Retinal pigment epithelial cell (primary cell): ENCODE results near the gene CARD18.
"Not testable (repeated sequence)": the region's sequence is repeated elsewhere in the genome, so short reads cannot be mapped to it uniquely, and the experiment has no call there.

Experiments used
- DNase-seq: peaks from one replicate; pipeline ENCODE4 v3.0.0-alpha.2; 2010; ENCODE audit warnings: low read depth
- H3K4me3 ChIP-seq: 2 replicates; pipeline ENCODE4 v1.5.1; 2011; ENCODE audit warnings: mild to moderate bottlenecking, low read length, control low read depth, moderate library complexity
- TF ChIP-seq, protein P1 (sequence below): conservative IDR thresholded peaks from 2 replicates; pipeline ENCODE4 v1.5.1; 2011; ENCODE audit warnings: low read depth, low read length, control low read depth, inconsistent platforms

Gene CARD18

DNA sequence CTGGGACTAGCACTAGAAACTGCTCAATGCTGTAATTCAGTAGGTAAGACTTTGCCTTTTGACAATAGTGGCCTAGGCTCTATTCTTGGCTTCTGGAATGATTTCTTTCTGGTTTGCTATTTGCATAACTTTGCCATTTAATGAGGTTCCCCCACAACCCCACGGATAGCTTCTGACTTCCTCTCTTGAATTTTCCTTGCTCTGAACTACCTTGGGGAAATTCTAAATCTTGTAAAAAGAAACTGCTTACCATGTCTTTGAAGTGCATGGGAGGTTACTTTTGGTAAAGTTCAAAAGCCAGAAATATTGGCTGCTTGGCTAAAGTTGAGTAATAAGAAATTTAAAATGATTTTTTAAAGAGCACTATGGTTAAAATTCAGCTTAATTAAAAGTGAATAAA, 35.3 kb downstream of the CARD18 start:
- TF ChIP-seq, protein P1, sequence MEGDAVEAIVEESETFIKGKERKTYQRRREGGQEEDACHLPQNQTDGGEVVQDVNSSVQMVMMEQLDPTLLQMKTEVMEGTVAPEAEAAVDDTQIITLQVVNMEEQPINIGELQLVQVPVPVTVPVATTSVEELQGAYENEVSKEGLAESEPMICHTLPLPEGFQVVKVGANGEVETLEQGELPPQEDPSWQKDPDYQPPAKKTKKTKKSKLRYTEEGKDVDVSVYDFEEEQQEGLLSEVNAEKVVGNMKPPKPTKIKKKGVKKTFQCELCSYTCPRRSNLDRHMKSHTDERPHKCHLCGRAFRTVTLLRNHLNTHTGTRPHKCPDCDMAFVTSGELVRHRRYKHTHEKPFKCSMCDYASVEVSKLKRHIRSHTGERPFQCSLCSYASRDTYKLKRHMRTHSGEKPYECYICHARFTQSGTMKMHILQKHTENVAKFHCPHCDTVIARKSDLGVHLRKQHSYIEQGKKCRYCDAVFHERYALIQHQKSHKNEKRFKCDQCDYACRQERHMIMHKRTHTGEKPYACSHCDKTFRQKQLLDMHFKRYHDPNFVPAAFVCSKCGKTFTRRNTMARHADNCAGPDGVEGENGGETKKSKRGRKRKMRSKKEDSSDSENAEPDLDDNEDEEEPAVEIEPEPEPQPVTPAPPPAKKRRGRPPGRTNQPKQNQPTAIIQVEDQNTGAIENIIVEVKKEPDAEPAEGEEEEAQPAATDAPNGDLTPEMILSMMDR = no peak
- H3K4me3 ChIP-seq = no peak overlapping the region
- DNase-seq = no peak

DNA sequence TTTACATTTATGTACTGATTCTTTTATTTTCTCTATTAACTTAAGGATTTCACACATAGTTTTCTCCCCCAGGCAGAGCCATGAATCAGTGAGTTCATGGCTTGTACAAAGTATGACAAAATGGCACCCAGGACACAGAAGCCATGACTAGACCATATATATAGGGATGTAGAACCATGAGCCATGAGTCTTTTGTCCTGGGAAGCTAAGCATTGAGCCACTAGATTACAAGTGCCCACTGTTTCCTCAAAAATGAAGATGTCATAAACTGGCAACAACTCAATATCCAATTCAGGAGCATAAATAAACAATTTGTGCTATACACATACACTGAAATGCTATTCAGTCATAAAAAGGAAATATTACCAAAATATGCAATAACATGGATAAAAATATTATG, 36.2 kb downstream of the CARD18 start:
- DNase-seq = no peak
- H3K4me3 ChIP-seq = no peak overlapping the region
- TF ChIP-seq, protein P1 = no peak

DNA sequence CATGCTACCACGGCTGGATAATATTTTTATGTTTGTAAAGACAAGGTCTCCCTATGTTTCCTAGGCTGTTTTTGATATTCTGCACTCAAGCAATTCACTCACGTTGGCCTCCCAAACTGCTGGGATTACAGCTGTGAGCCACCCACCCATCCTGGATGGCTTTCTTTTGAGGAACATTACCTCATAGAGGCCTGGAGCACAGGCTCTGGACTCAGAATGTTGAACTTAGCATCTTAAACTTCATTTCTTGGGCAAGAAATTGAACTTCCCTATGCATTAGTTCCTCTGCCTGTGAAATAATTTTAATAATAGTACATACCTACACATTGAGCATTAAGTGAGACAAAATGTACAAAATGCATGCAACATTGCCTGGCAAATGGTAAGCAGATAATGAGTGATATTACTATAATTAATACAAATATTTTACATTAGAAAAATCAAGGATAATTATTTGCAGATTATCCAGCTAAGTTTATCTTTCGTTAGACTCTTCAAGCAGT, 37.4 kb downstream of the CARD18 start:
- H3K4me3 ChIP-seq, DNase-seq: not testable (repeated sequence)

GRCh38 chr11:105100981-105101630, 38.5 kb downstream of the CARD18 start:
- no peak for DNase-seq
- H3K4me3 ChIP-seq = no peak overlapping the region

DNA sequence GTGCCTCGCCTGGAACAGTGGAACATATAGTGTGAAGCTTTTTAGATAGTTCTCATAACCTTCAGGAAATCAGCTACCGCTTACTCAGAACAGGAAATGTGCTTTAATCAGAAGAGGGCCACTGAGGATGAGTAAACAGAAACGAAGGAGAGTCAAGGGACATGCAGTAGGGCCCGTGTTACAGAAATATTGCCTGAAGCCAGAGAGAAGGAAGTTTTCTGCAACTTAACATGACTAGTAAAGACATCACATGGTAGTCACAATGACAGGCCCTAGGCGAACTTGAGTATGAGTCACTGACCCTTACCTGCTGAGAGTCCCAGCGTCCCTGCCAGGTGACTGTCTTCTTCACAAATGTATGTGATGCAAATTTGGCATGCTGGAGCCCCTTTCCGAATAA, 39.4 kb downstream of the CARD18 start:
- no peak overlapping the region for H3K4me3 ChIP-seq
- DNase-seq = no peak

More at GRCh38 chr11:105100981-105101630, 38.5 kb downstream of the CARD18 start:
- TF ChIP-seq, protein P1 = no peak

GRCh38 chr11:105099594-105099993, 40.0 kb downstream of the CARD18 start:
- not testable (repeated sequence) for DNase-seq, H3K4me3 ChIP-seq

More for the DNA sequence above, 39.4 kb downstream of the CARD18 start:
- TF ChIP-seq, protein P1 = no peak

GRCh38 chr11:105092256-105093239, 47.0 kb downstream of the CARD18 start:
- H3K4me3 ChIP-seq = no peak overlapping the region
- no peak for DNase-seq
- TF ChIP-seq, protein P1 = no peak
